ENCODE results near the gene TTC28. TPM values are rescaled to one million over a fixed set of nuclear protein-coding genes. Genes with fewer than 3 reads are reported as not detected.

Gene TTC28
- total RNA-seq, 1 experiment from 2014 or later = 0.12 TPM

DNA sequence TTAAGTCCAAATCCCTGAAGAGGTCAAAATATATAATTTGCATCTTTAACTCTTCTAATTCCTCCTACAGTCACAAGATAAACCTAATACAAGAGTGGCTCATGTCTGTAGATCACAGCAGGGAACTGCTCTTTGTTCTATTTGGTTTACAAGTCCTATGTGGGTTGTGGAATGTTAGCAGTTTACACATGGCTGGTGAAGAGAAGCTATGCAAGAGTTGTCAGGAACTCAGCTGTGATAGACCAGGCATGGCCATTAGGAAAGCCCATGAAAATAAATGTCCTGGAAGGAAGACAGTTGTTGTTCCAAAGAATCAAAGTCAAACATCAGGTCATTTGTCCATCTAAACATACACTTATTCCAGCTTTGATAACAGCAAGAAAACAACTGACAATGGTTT is 448.2 kb downstream of the TTC28 start:
- peaks cover 50% of the 10 kb centered on the region for H3K27me3 ChIP-seq (ENCODE audit: insufficient read depth, low read length)
- H3K9me3 ChIP-seq (ENCODE audit: control insufficient read depth in 1 of 2, insufficient read depth in 1 of 2, low read depth in 1 of 2, low read length in 2 of 2) = no peaks in the 10 kb centered on the region
- BruUV-seq (replicated peaks) = no TSS peak
- H3K9me2 ChIP-seq (ENCODE audit: insufficient read depth) = no peaks in the 10 kb centered on the region
- intact Hi-C loops (cut with micrococcal nuclease) = no loop called here
- ChIA-PET RAD21 (ENCODE audit: low non-redundant PET in 1 of 2, low total read pairs in 2 of 2, uncharacterized antibody in 2 of 2, unreplicated experiment in 2 of 2) (no interaction called here), CTCF (interaction anchor here (1.2 kb wide), 1 partner anchor 10 kb away, joined by 3 read pairs; no protein-coding TSS in a partner anchor), POLR2A (no interaction called here)
- no peaks in the 10 kb centered on the region for H3K36me3 ChIP-seq (ENCODE audit: control insufficient read depth in 1 of 2, insufficient read depth in 2 of 2, low read length in 2 of 2)
- H3K4me2 ChIP-seq (ENCODE audit: low read length) = no peak overlapping the region
- no peaks in the 10 kb centered on the region for H4K20me1 ChIP-seq (ENCODE audit: insufficient read depth)
- no peak overlapping the region for H3K4me3 ChIP-seq (replicated peaks in 1 of 2; ENCODE audit: low read depth in 1 of 2, low read length in 2 of 2)
- H3K9ac ChIP-seq (ENCODE audit: low read length) = no peak overlapping the region
- no peaks in the 10 kb centered on the region for H3K79me2 ChIP-seq (ENCODE audit: insufficient read depth, low read length)
- no peak overlapping the region for H2AFZ ChIP-seq (ENCODE audit: low read depth, low read length, poor library complexity, severe bottlenecking)
- H3K27ac ChIP-seq (ENCODE audit: low read depth, low read length) = no peak overlapping the region
- DNase-seq (ENCODE audit: low read depth, low spot score) (no peak), ATAC-seq (no peak)
- no peaks in the 10 kb centered on the region for H3K4me1 ChIP-seq (ENCODE audit: control insufficient read depth in 1 of 2, insufficient read depth in 2 of 2, low read length in 2 of 2)
- TF ChIP-seq EZH2phosphoT487 (IDR thresholded peaks at IDR 0.05; ENCODE audit: borderline replicate concordance) (no peak), TCF7L2 (IDR thresholded peaks at IDR 0.05; ENCODE audit: borderline replicate concordance, extremely low read depth, insufficient read depth, insufficient read length) (no peak), YY1 (IDR thresholded peaks at IDR 0.05; ENCODE audit: extremely low read depth, insufficient replicate concordance, low read depth, low read length) (no peak), ZFX (IDR thresholded peaks at IDR 0.05) (no peak), JUND (IDR thresholded peaks at IDR 0.05) (no peak), SP1 (IDR thresholded peaks at IDR 0.05; ENCODE audit: low read depth) (no peak), ZNF274 (IDR thresholded peaks at IDR 0.05; ENCODE audit: low read depth, low read length) (no peak), RAD21 (IDR thresholded peaks at IDR 0.05; ENCODE audit: low read depth) (no peak), POLR2AphosphoS5 (IDR thresholded peaks at IDR 0.05; ENCODE audit: low read depth, low read length) (no peak), POLR2A (IDR thresholded peaks at IDR 0.05; ENCODE audit: borderline replicate concordance, extremely low read depth, insufficient read depth, insufficient read length) (no peak), FOSL1 (IDR thresholded peaks at IDR 0.05; ENCODE audit: low read depth) (no peak), ZBTB33 (IDR thresholded peaks at IDR 0.05; ENCODE audit: extremely low read depth, insufficient replicate concordance, low read length) (no peak), SRF (IDR thresholded peaks at IDR 0.05; ENCODE audit: low read depth) (no peak), CBX3 (IDR thresholded peaks at IDR 0.05; ENCODE audit: low read depth) (no peak), SIN3A (IDR thresholded peaks at IDR 0.05; ENCODE audit: low read depth) (no peak), ELF1 (IDR thresholded peaks at IDR 0.05; ENCODE audit: borderline replicate concordance, low read depth) (no peak), EGR1 (IDR thresholded peaks at IDR 0.05; ENCODE audit: low read depth) (no peak)
- TF ChIP-seq, protein P1, sequence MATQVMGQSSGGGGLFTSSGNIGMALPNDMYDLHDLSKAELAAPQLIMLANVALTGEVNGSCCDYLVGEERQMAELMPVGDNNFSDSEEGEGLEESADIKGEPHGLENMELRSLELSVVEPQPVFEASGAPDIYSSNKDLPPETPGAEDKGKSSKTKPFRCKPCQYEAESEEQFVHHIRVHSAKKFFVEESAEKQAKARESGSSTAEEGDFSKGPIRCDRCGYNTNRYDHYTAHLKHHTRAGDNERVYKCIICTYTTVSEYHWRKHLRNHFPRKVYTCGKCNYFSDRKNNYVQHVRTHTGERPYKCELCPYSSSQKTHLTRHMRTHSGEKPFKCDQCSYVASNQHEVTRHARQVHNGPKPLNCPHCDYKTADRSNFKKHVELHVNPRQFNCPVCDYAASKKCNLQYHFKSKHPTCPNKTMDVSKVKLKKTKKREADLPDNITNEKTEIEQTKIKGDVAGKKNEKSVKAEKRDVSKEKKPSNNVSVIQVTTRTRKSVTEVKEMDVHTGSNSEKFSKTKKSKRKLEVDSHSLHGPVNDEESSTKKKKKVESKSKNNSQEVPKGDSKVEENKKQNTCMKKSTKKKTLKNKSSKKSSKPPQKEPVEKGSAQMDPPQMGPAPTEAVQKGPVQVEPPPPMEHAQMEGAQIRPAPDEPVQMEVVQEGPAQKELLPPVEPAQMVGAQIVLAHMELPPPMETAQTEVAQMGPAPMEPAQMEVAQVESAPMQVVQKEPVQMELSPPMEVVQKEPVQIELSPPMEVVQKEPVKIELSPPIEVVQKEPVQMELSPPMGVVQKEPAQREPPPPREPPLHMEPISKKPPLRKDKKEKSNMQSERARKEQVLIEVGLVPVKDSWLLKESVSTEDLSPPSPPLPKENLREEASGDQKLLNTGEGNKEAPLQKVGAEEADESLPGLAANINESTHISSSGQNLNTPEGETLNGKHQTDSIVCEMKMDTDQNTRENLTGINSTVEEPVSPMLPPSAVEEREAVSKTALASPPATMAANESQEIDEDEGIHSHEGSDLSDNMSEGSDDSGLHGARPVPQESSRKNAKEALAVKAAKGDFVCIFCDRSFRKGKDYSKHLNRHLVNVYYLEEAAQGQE (IDR thresholded peaks at IDR 0.05; ENCODE audit: low read depth) = no peak
- TF ChIP-seq, protein P2, sequence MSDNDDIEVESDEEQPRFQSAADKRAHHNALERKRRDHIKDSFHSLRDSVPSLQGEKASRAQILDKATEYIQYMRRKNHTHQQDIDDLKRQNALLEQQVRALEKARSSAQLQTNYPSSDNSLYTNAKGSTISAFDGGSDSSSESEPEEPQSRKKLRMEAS (IDR thresholded peaks at IDR 0.05) = no peak
- TF ChIP-seq, protein P3, sequence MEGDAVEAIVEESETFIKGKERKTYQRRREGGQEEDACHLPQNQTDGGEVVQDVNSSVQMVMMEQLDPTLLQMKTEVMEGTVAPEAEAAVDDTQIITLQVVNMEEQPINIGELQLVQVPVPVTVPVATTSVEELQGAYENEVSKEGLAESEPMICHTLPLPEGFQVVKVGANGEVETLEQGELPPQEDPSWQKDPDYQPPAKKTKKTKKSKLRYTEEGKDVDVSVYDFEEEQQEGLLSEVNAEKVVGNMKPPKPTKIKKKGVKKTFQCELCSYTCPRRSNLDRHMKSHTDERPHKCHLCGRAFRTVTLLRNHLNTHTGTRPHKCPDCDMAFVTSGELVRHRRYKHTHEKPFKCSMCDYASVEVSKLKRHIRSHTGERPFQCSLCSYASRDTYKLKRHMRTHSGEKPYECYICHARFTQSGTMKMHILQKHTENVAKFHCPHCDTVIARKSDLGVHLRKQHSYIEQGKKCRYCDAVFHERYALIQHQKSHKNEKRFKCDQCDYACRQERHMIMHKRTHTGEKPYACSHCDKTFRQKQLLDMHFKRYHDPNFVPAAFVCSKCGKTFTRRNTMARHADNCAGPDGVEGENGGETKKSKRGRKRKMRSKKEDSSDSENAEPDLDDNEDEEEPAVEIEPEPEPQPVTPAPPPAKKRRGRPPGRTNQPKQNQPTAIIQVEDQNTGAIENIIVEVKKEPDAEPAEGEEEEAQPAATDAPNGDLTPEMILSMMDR (IDR thresholded peaks at IDR 0.05 in 2 of 3, conservative IDR thresholded peaks at IDR 0.05 in 1 of 3; ENCODE audit: borderline replicate concordance in 1 of 3, insufficient read depth in 1 of 3, low read depth in 2 of 3, low read length in 2 of 3) = no peak
